ENCODE results near the gene CXCL8. TPM values are rescaled to one million over a fixed set of nuclear protein-coding genes. Genes with fewer than 3 reads are reported as not detected.

The CXCL8 gene
- polyA plus RNA-seq, 3 donors: 275 to 604 (median 328) TPM

- H3K36me3 ChIP-seq (replicated peaks in 1 of 2; ENCODE audit: control insufficient read depth in 1 of 2, insufficient read depth in 2 of 2, low read length in 2 of 2): no peaks in the 10 kb centered on the region
- Mint-ChIP-seq H3K36me3 (no peaks in the 10 kb centered on the region), H3K9me3 (peaks cover 0 to 2% (median 0%) of the 10 kb centered on the region in 7 donors), H3K27ac (peak overlapping the region in 4 of 7 donors; percentile 38 to 90 (median 77)), H3K4me3 (no peak overlapping the region), H3K4me1 (peaks cover 52% of the 10 kb centered on the region), H3K27me3 (ENCODE audit: low read depth in 3 of 3) (peaks cover 0 to 3% (median 0%) of the 10 kb centered on the region in 3 donors)
- no peak overlapping the region for H3K4me3 ChIP-seq (replicated peaks in 1 of 3; ENCODE audit: low read depth in 2 of 3, low read length in 3 of 3)
- H3K4me1 ChIP-seq (ENCODE audit: control insufficient read depth in 1 of 2, insufficient read depth in 2 of 2, low read length in 2 of 2): peaks cover 30 to 47% of the 10 kb centered on the region in 2 donors
- H3K27ac ChIP-seq (ENCODE audit: low read depth in 1 of 2, low read length in 2 of 2): no peak overlapping the region
- H4K20me1 ChIP-seq (ENCODE audit: insufficient read depth, low read length): no peaks in the 10 kb centered on the region
- H3K27me3 ChIP-seq (ENCODE audit: control insufficient read depth in 2 of 2, insufficient read depth in 2 of 2, low read length in 2 of 2): no peaks in the 10 kb centered on the region
- no peak overlapping the region for H2AFZ ChIP-seq (ENCODE audit: insufficient read depth, low read depth, low read length, poor library complexity, severe bottlenecking)
- no peak overlapping the region for H3K4me2 ChIP-seq (replicated peaks; ENCODE audit: extremely low read depth, low read length, poor library complexity, severe bottlenecking)
- no peaks in the 10 kb centered on the region for H3K9me3 ChIP-seq (replicated peaks in 1 of 2; ENCODE audit: control insufficient read depth in 1 of 2, insufficient read depth in 1 of 2, low read length in 2 of 2)
- whole genome bisulfite sequencing (ENCODE audit: insufficient coverage): no CpG with 5 or more reads among the region's 2 CpGs
- intact Hi-C loops (cut with micrococcal nuclease): no loop called here
- no peak for TF ChIP-seq CTCF (IDR thresholded peaks at IDR 0.05)
- no peak overlapping the region for H3K9ac ChIP-seq (ENCODE audit: insufficient read depth, low read length, poor library complexity, severe bottlenecking)
- no peaks in the 10 kb centered on the region for H3K79me2 ChIP-seq (ENCODE audit: insufficient read depth, low read length)
- DNase-seq: no peak
Measured at GRCh38 chr4:73702796-73703287, 37.5 kb upstream of the CXCL8 start.

DNA sequence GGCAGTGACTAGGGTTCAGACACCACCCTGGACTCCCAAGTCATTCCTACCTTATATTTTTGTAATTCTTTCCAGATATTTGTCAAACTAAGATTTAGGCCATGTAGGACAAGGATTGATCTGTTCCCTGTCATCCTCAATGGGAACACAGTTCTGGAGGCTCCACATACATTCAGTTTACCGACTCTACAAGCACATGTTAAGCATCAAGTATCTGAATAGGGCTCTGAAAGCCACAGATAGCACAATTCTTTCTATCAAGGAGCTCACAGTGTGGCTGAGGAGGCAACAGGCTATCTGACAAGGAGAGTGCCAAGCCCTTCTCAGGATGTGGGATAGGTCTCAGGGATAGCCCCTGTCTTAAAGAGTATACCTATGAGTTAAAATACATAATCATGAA lies 37.0 kb upstream of the CXCL8 start:
- no peak for DNase-seq
- Histone ChIP-seq H3K4me2 (replicated peaks; ENCODE audit: extremely low read depth, low read length, poor library complexity, severe bottlenecking) (no peak overlapping the region), H3K79me2 (ENCODE audit: insufficient read depth, low read length) (no peaks in the 10 kb centered on the region), H3K9ac (ENCODE audit: insufficient read depth, low read length, poor library complexity, severe bottlenecking) (no peak overlapping the region), H3K9me3 (replicated peaks in 1 of 2; ENCODE audit: control insufficient read depth in 1 of 2, insufficient read depth in 1 of 2, low read length in 2 of 2) (no peaks in the 10 kb centered on the region), H2AFZ (ENCODE audit: insufficient read depth, low read depth, low read length, poor library complexity, severe bottlenecking) (no peak overlapping the region), H3K4me1 (ENCODE audit: control insufficient read depth in 1 of 2, insufficient read depth in 2 of 2, low read length in 2 of 2) (peaks cover 35 to 52% of the 10 kb centered on the region in 2 donors), H3K4me3 (replicated peaks in 1 of 3; ENCODE audit: low read depth in 2 of 3, low read length in 3 of 3) (no peak overlapping the region), H3K27ac (ENCODE audit: low read depth in 1 of 2, low read length in 2 of 2) (no peak overlapping the region), H3K36me3 (replicated peaks in 1 of 2; ENCODE audit: control insufficient read depth in 1 of 2, insufficient read depth in 2 of 2, low read length in 2 of 2) (no peaks in the 10 kb centered on the region), H4K20me1 (ENCODE audit: insufficient read depth, low read length) (no peaks in the 10 kb centered on the region), H3K27me3 (ENCODE audit: control insufficient read depth in 2 of 2, insufficient read depth in 2 of 2, low read length in 2 of 2) (no peaks in the 10 kb centered on the region)
- no CpG with 5 or more reads among the region's 1 CpG for WGBS (ENCODE audit: insufficient coverage)
- TF ChIP-seq CTCF (IDR thresholded peaks at IDR 0.05): no peak
- Mint-ChIP-seq H3K9me3 (peaks cover 0 to 2% (median 0%) of the 10 kb centered on the region in 7 donors), H3K4me1 (peaks cover 56% of the 10 kb centered on the region), H3K27me3 (ENCODE audit: low read depth in 3 of 3) (peaks cover 0 to 3% (median 0%) of the 10 kb centered on the region in 3 donors), H3K27ac (peak overlapping the region in 6 of 7 donors; percentile 42 to 95 (median 84)), H3K4me3 (no peak overlapping the region), H3K36me3 (no peaks in the 10 kb centered on the region)
- intact Hi-C loops (cut with micrococcal nuclease): no loop called here

All from CD14-positive monocyte (primary cell).